ENCODE results near the gene L3MBTL4. TPM values are rescaled to one million over a fixed set of nuclear protein-coding genes. Genes with fewer than 3 reads are reported as not detected.

L3MBTL4 gene
- polyA plus RNA-seq, 1 of the 3 experiments (the other 2 are of a cell fraction): 0.02 TPM

- H2AFZ ChIP-seq (ENCODE audit: low read depth): no peak overlapping the region
- no peaks in the 10 kb centered on the region for H3K9me2 ChIP-seq
- ChIA-PET CTCF (no interaction called here), POLR2A (no interaction called here)
- H3K27me3 ChIP-seq (ENCODE audit: insufficient read depth): no peaks in the 10 kb centered on the region
- DNase-seq: no peak
- H3K4me3 ChIP-seq (ENCODE audit: low read depth in 2 of 2, low read length in 1 of 2): no peak overlapping the region
- H3K4me1 ChIP-seq (ENCODE audit: control insufficient read depth in 1 of 2, insufficient read depth in 2 of 2, low read depth in 1 of 2, low read length in 1 of 2): no peaks in the 10 kb centered on the region
- no peaks in the 10 kb centered on the region for H3F3A ChIP-seq (replicated peaks; ENCODE audit: insufficient read depth)
- H3K9ac ChIP-seq: no peak overlapping the region
- TF ChIP-seq USF1 (IDR thresholded peaks at IDR 0.05; ENCODE audit: borderline replicate concordance, low read depth): no peak
- no peak for TF ChIP-seq TEAD4 (IDR thresholded peaks at IDR 0.05; ENCODE audit: borderline replicate concordance, insufficient read depth)
- no peak for TF ChIP-seq SMC3 (IDR thresholded peaks at IDR 0.05; ENCODE audit: low read depth, low read length)
- TF ChIP-seq GATA2 (CRISPR knock-in tag; IDR thresholded peaks at IDR 0.05): no peak
- no peak for TF ChIP-seq MEF2A (IDR thresholded peaks at IDR 0.05; ENCODE audit: borderline replicate concordance, low read depth)
- TF ChIP-seq MXI1 (IDR thresholded peaks at IDR 0.05; ENCODE audit: low read depth, low read length): no peak
- TF ChIP-seq PBX3 (IDR thresholded peaks at IDR 0.05): no peak
- TF ChIP-seq REST (IDR thresholded peaks at IDR 0.05; ENCODE audit: low read depth, low read length): no peak
- TF ChIP-seq RAD21 (IDR thresholded peaks at IDR 0.05; ENCODE audit: low read length): no peak
- TF ChIP-seq POLR2AphosphoS5 (IDR thresholded peaks at IDR 0.05; ENCODE audit: low read depth, low read length): no peak
- TF ChIP-seq TCF12 (IDR thresholded peaks at IDR 0.05): no peak
- TF ChIP-seq JUND (IDR thresholded peaks at IDR 0.05): no peak
- no peak for TF ChIP-seq ELF1 (IDR thresholded peaks at IDR 0.05)
- TF ChIP-seq NFIC (IDR thresholded peaks at IDR 0.05; ENCODE audit: borderline replicate concordance): no peak
- no peak for TF ChIP-seq YY1 (IDR thresholded peaks at IDR 0.05; ENCODE audit: low read depth)
- TF ChIP-seq FOXM1 (IDR thresholded peaks at IDR 0.05; ENCODE audit: low read depth): no peak
- H3K79me2 ChIP-seq (ENCODE audit: insufficient read depth): no peaks in the 10 kb centered on the region
- H4K20me1 ChIP-seq (ENCODE audit: insufficient read depth): no peaks in the 10 kb centered on the region
- H3K9me3 ChIP-seq: no peaks in the 10 kb centered on the region
- H3K4me2 ChIP-seq: no peak overlapping the region
- no peaks in the 10 kb centered on the region for H3K36me3 ChIP-seq (replicated peaks in 1 of 2; ENCODE audit: control insufficient read depth in 1 of 2, insufficient read depth in 2 of 2, low read length in 1 of 2)
- no peak overlapping the region for H3K27ac ChIP-seq (ENCODE audit: low read depth in 2 of 2, low read length in 1 of 2)
Observed at GRCh38 chr18:6352275-6352674, 62.4 kb downstream of the L3MBTL4 start.

- POLR2A ChIA-PET: no interaction called here
- TF ChIP-seq JUND (IDR thresholded peaks at IDR 0.05) (no peak), CTCF (IDR thresholded peaks at IDR 0.05) (no peak), FOXJ3 (CRISPR knock-in tag; IDR thresholded peaks at IDR 0.05) (no peak), GATA2 (CRISPR knock-in tag; IDR thresholded peaks at IDR 0.05) (no peak), RCOR1 (IDR thresholded peaks at IDR 0.05; ENCODE audit: low read length) (no peak), RAD21 (IDR thresholded peaks at IDR 0.05; ENCODE audit: low read length) (no peak), ZBTB33 (IDR thresholded peaks at IDR 0.05; ENCODE audit: borderline replicate concordance, low read depth) (no peak), USF2 (IDR thresholded peaks at IDR 0.05; ENCODE audit: borderline replicate concordance, low read depth, low read length) (no peak)
Observed at GRCh38 chr18:6342990-6343389, 71.7 kb downstream of the L3MBTL4 start.

More at GRCh38 chr18:6342990-6343389, 71.7 kb downstream of the L3MBTL4 start:
- Histone ChIP-seq H3K4me3 (ENCODE audit: low read depth in 2 of 2, low read length in 1 of 2) (no peak overlapping the region), H3K4me1 (ENCODE audit: control insufficient read depth in 1 of 2, insufficient read depth in 2 of 2, low read depth in 1 of 2, low read length in 1 of 2) (no peaks in the 10 kb centered on the region), H3K9me2 (no peaks in the 10 kb centered on the region), H3K27ac (ENCODE audit: low read depth in 2 of 2, low read length in 1 of 2) (no peak overlapping the region), H3F3A (replicated peaks; ENCODE audit: insufficient read depth) (no peaks in the 10 kb centered on the region), H3K36me3 (replicated peaks in 1 of 2; ENCODE audit: control insufficient read depth in 1 of 2, insufficient read depth in 2 of 2, low read length in 1 of 2) (no peaks in the 10 kb centered on the region), H3K9me3 (no peaks in the 10 kb centered on the region), H2AFZ (ENCODE audit: low read depth) (no peak overlapping the region), H4K20me1 (ENCODE audit: insufficient read depth) (no peaks in the 10 kb centered on the region), H3K27me3 (ENCODE audit: insufficient read depth) (no peaks in the 10 kb centered on the region), H3K79me2 (ENCODE audit: insufficient read depth) (no peaks in the 10 kb centered on the region), H3K4me2 (no peak overlapping the region), H3K9ac (no peak overlapping the region)
- DNase-seq: no peak
- CTCF ChIA-PET: no interaction called here
- 45% methylated on average over 2 of the region's 2 CpGs for WGBS (ENCODE audit: low lambda C conversion rate)

Measured in SK-N-SH (cell line).